Activated naive CD4-positive, alpha-beta T cell treated with anti-CD3 and anti-CD28 coated beads, Interleukin-2, amount 10 ng/mL, durations not matched to agents 7 days and 5 days (primary cell): Measurements from ENCODE around the gene OR4D6.
A peak's percentile ranks its signal among the peaks of the same experiment; 100 is the strongest.
"Not testable (repeated sequence)": the region's sequence is repeated elsewhere in the genome, so short reads cannot be mapped to it uniquely, and the experiment has no call there.

Experiments
- CTCF ChIA-PET: fragments of 350-600 bp; sonication (Branson Sonifier 250); formaldehyde crosslinking; loops from one replicate; lab custom pipeline; 2021; ENCODE audit warnings: antibody characterized with exemption; lab: Charles Lee
- DNase-seq: peaks from one replicate; pipeline ENCODE4 v3.0.0-alpha.2; 2020
- H3K27ac Mint-ChIP-seq: one replicate; pipeline ENCODE4 v1.8.0; 2021; ENCODE audit warnings: mild to moderate bottlenecking, moderate library complexity, mixed read lengths
- H3K27me3 Mint-ChIP-seq: one replicate; pipeline ENCODE4 v1.8.0; 2021; ENCODE audit warnings: mild to moderate bottlenecking, mixed read lengths
- H3K36me3 Mint-ChIP-seq: one replicate; pipeline ENCODE4 v1.8.0; 2021; ENCODE audit warnings: mixed read lengths
- H3K4me1 Mint-ChIP-seq: one replicate; pipeline ENCODE4 v1.8.0; 2021; ENCODE audit warnings: mixed read lengths
- H3K4me3 Mint-ChIP-seq: one replicate; pipeline ENCODE4 v1.8.0; 2021; ENCODE audit warnings: mild to moderate bottlenecking, moderate library complexity, mixed read lengths
- H3K9me3 Mint-ChIP-seq: one replicate; pipeline ENCODE4 v1.8.0; 2021; ENCODE audit warnings: mixed read lengths

Gene OR4D6

GRCh38 chr11:59456661-59457060 is at the start of gene OR4D6:
Gene OR4D6 (plus strand): TSS chr11:59456961. CDS start chr11:59456961, 0 bp downstream.
- Mint-ChIP-seq H3K27me3 (no peaks in the 10 kb centered on the region), H3K36me3 (no peaks in the 10 kb centered on the region), H3K9me3 (no peaks in the 10 kb centered on the region), H3K4me3 (no peak within 1 kb of the TSS), H3K27ac (no peak within 1 kb of the TSS), H3K4me1 (no peaks in the 10 kb centered on the region)
- CTCF ChIA-PET, result no interaction called here
- no peak for DNase-seq

GRCh38 chr11:59413646-59414045 is 43.1 kb upstream of the OR4D6 start:
- peaks cover 3% of the 10 kb centered on the region for H3K9me3 Mint-ChIP-seq
- DNase-seq, result no peak
- CTCF ChIA-PET, result no interaction called here
- H3K4me3 Mint-ChIP-seq, result no peak overlapping the region
- H3K36me3 Mint-ChIP-seq, result peaks cover 1% of the 10 kb centered on the region
- peaks cover 15% of the 10 kb centered on the region for H3K27me3 Mint-ChIP-seq
- no peak overlapping the region for H3K27ac Mint-ChIP-seq
- peaks cover 14% of the 10 kb centered on the region for H3K4me1 Mint-ChIP-seq

- Mint-ChIP-seq H3K9me3 (peaks cover 3% of the 10 kb centered on the region), H3K27ac (no peak overlapping the region), H3K4me3 (no peak overlapping the region), H3K36me3 (peaks cover 1% of the 10 kb centered on the region), H3K27me3 (peaks cover 15% of the 10 kb centered on the region), H3K4me1 (peaks cover 14% of the 10 kb centered on the region)
- no peak for DNase-seq
- CTCF ChIA-PET, result no interaction called here
Observed at GRCh38 chr11:59415111-59415510, 41.6 kb upstream of the OR4D6 start.

- no peak for DNase-seq
- Mint-ChIP-seq H3K4me3 (no peak overlapping the region), H3K27me3 (peaks cover 15% of the 10 kb centered on the region), H3K36me3 (no peaks in the 10 kb centered on the region), H3K4me1 (peaks cover 14% of the 10 kb centered on the region), H3K9me3 (no peaks in the 10 kb centered on the region), H3K27ac (no peak overlapping the region)
- CTCF ChIA-PET, result no interaction called here
Observed at GRCh38 chr11:59416613-59417012, 40.1 kb upstream of the OR4D6 start.

GRCh38 chr11:59417023-59417422 is 39.7 kb upstream of the OR4D6 start:
- no peaks in the 10 kb centered on the region for H3K36me3 Mint-ChIP-seq
- DNase-seq, result no peak
- H3K27ac Mint-ChIP-seq, result no peak overlapping the region
- no peaks in the 10 kb centered on the region for H3K9me3 Mint-ChIP-seq
- peaks cover 15% of the 10 kb centered on the region for H3K27me3 Mint-ChIP-seq
- CTCF ChIA-PET, result no interaction called here
- H3K4me3 Mint-ChIP-seq, result no peak overlapping the region
- peaks cover 14% of the 10 kb centered on the region for H3K4me1 Mint-ChIP-seq

GRCh38 chr11:59418156-59418555 is 38.6 kb upstream of the OR4D6 start:
- Mint-ChIP-seq H3K27ac (no peak overlapping the region), H3K27me3 (peaks cover 14% of the 10 kb centered on the region), H3K36me3 (no peaks in the 10 kb centered on the region), H3K9me3 (no peaks in the 10 kb centered on the region), H3K4me3 (no peak overlapping the region), H3K4me1 (peaks cover 22% of the 10 kb centered on the region)
- no peak for DNase-seq
- CTCF ChIA-PET, result interaction anchor here (1.1 kb wide), 1 partner anchor 248 kb away, joined by 5 read pairs; no protein-coding TSS in a partner anchor

- DNase-seq, result no peak
- CTCF ChIA-PET, result interaction anchor here (1.1 kb wide), 1 partner anchor 253 kb away, joined by 3 read pairs; no protein-coding TSS in a partner anchor
Observed at GRCh38 chr11:59423835-59424234, 32.9 kb upstream of the OR4D6 start.

GRCh38 chr11:59425131-59425530 is 31.6 kb upstream of the OR4D6 start:
- no peak for DNase-seq
- CTCF ChIA-PET, result no interaction called here
- Mint-ChIP-seq H3K27ac (no peak overlapping the region), H3K4me1 (peaks cover 8% of the 10 kb centered on the region), H3K27me3 (peaks cover 4% of the 10 kb centered on the region), H3K36me3 (no peaks in the 10 kb centered on the region), H3K9me3 (no peaks in the 10 kb centered on the region), H3K4me3 (no peak overlapping the region)

More at GRCh38 chr11:59423835-59424234, 32.9 kb upstream of the OR4D6 start:
- no peaks in the 10 kb centered on the region for H3K36me3 Mint-ChIP-seq
- no peak overlapping the region for H3K4me3 Mint-ChIP-seq
- peaks cover 8% of the 10 kb centered on the region for H3K4me1 Mint-ChIP-seq
- peaks cover 4% of the 10 kb centered on the region for H3K27me3 Mint-ChIP-seq
- no peak overlapping the region for H3K27ac Mint-ChIP-seq
- H3K9me3 Mint-ChIP-seq, result no peaks in the 10 kb centered on the region

GRCh38 chr11:59426361-59427067 is 30.2 kb upstream of the OR4D6 start, which contains the start of gene OR5A2:
Gene OR5A2 (minus strand): TSS chr11:59426413. CDS start chr11:59422953, 3,460 bp downstream.
- H3K27me3 Mint-ChIP-seq, result peaks cover 4% of the 10 kb centered on the region
- DNase-seq, result no peak
- no peak within 1 kb of the TSS for H3K27ac Mint-ChIP-seq
- no peaks in the 10 kb centered on the region for H3K36me3 Mint-ChIP-seq
- CTCF ChIA-PET, result interaction anchor here (1.0 kb wide), 1 partner anchor 11 kb away, joined by 4 read pairs; no protein-coding TSS in a partner anchor
- H3K4me3 Mint-ChIP-seq, result no peak within 1 kb of the TSS
- peaks cover 8% of the 10 kb centered on the region for H3K4me1 Mint-ChIP-seq
- no peaks in the 10 kb centered on the region for H3K9me3 Mint-ChIP-seq

GRCh38 chr11:59427068-59427382 is 29.7 kb upstream of the OR4D6 start:
- H3K27me3 Mint-ChIP-seq, result peaks cover 4% of the 10 kb centered on the region
- no peak overlapping the region for H3K4me3 Mint-ChIP-seq
- no peak for DNase-seq
- CTCF ChIA-PET, result no interaction called here
- no peaks in the 10 kb centered on the region for H3K36me3 Mint-ChIP-seq
- H3K9me3 Mint-ChIP-seq, result no peaks in the 10 kb centered on the region
- peaks cover 8% of the 10 kb centered on the region for H3K4me1 Mint-ChIP-seq
- H3K27ac Mint-ChIP-seq, result no peak overlapping the region

- H3K9me3 Mint-ChIP-seq, result no peaks in the 10 kb centered on the region
- peaks cover 2% of the 10 kb centered on the region for H3K27me3 Mint-ChIP-seq
- H3K4me1 Mint-ChIP-seq, result no peaks in the 10 kb centered on the region
- DNase-seq, result peak; percentile 50
- CTCF ChIA-PET, result interaction anchor here (0.9 to 5.3 kb wide), 6 partner anchors 20 to 259 kb away, joined by 3 to 32 read pairs (median 3); partner anchors contain the start of gene DTX4
- no peaks in the 10 kb centered on the region for H3K36me3 Mint-ChIP-seq
- H3K4me3 Mint-ChIP-seq, result no peak overlapping the region
- H3K27ac Mint-ChIP-seq, result no peak overlapping the region
Observed at GRCh38 chr11:59429924-59430516, 26.7 kb upstream of the OR4D6 start.

- Mint-ChIP-seq H3K36me3 (no peaks in the 10 kb centered on the region), H3K9me3 (no peaks in the 10 kb centered on the region), H3K4me1 (no peaks in the 10 kb centered on the region), H3K27me3 (peaks cover 4% of the 10 kb centered on the region), H3K27ac (no peak within 1 kb of the TSS), H3K4me3 (no peak within 1 kb of the TSS)
- no peak for DNase-seq
- CTCF ChIA-PET, result interaction anchor here (1.5 kb wide), 1 partner anchor 265 kb away, joined by 3 read pairs; the partner anchor contains the start of gene DTX4
Observed at GRCh38 chr11:59436169-59436568, 20.6 kb upstream of the OR4D6 start, which contains the start of gene OR5A1. Gene OR5A1 (plus strand): TSS chr11:59436469. CDS start chr11:59443169, 6,700 bp downstream.

- H3K4me3 Mint-ChIP-seq, result no peak overlapping the region
- H3K36me3 Mint-ChIP-seq, result no peaks in the 10 kb centered on the region
- no peaks in the 10 kb centered on the region for H3K4me1 Mint-ChIP-seq
- H3K27me3 Mint-ChIP-seq, result peaks cover 4% of the 10 kb centered on the region
- DNase-seq, result no peak
- no peaks in the 10 kb centered on the region for H3K9me3 Mint-ChIP-seq
- no peak overlapping the region for H3K27ac Mint-ChIP-seq
- CTCF ChIA-PET, result interaction anchor here (1.5 kb wide), 1 partner anchor 11 kb away, joined by 4 read pairs; the partner anchor contains the start of gene OR5A2
Observed at GRCh38 chr11:59437770-59438169, 19.0 kb upstream of the OR4D6 start.

- H3K36me3 Mint-ChIP-seq, CTCF ChIA-PET, DNase-seq, H3K4me1 Mint-ChIP-seq, H3K27me3 Mint-ChIP-seq, H3K27ac Mint-ChIP-seq, H3K9me3 Mint-ChIP-seq, H3K4me3 Mint-ChIP-seq: not testable (repeated sequence)
Observed at GRCh38 chr11:59445624-59446023, 11.1 kb upstream of the OR4D6 start.
